Cerebellar cortex (tissue), 1 donor: ENCODE results near the gene INSR.
A peak's percentile ranks its signal among the peaks of the same experiment; 100 is the strongest.
"Not testable (repeated sequence)": the region's sequence is repeated elsewhere in the genome, so short reads cannot be mapped to it uniquely, and the experiment has no call there.

Experiments
- DNase-seq: peaks from one replicate; pipeline ENCODE4 v3.0.0-alpha.2; 2015; ENCODE audit warnings: low spot score

INSR gene

DNA sequence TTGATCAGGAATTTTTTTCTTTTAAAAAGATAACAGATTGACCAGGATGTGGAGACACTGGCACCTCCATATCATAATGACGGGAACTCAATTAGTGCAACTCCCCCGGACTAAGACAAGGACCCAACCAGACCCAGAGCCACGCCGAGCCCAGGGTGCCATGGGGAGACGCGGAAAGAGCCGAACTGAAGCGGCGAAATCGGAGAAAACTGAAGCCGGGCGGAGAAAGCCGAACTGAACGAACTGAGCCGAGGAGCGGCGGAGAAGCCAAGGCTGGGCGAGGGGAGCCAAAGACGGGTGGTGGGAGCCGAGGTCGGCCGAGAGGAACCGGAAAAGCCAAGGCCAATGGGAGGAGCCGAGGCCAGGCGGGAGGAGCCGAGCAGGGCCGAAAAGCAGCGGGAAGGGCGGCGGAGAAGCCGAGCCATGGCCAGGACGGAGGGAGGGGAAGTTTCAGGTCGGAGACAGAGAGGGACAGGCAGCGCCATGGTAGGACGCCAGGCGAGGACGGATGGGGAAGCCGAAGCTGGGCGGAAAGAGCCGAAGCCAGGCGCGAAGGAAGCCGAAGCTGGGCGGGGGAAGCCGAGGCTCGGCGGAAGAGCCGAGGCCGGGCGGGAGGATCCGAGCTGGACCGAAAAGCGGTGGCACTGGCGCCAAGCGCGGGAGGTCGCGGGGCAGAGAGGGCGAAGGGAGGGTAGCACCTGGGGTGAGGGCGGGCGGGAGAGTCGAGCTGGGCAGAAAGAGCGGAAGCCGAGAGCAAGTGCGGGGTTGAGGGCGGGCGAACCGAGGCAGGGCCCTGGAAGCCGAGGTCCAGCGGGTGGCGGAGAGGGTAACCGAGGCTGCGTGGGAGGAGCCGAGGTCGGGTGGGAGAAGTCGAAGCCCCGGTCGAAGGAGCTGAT is 195.3 kb downstream of the INSR start:
- DNase-seq: peak; percentile 92

DNA sequence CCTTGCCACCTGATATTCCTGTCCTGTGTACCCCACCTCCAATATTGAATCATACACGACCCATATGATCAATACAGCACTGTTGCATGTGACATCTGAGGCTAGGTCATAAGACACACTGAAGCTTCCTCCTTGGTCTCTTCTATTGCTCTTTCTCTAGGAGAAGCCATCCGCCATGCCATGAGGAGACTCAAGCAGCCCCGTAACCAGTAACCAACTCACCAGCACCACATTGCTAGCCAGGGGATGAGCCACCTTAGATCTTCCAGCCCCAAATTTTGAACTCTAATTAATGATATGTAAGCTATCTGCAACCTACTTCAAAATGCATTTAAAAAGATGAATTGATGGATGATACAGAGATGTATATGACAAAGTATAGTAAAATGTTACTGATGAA is 196.1 kb downstream of the INSR start:
- DNase-seq: no peak

- DNase-seq: no peak
Measured at GRCh38 chr19:7088999-7089398, 205.2 kb downstream of the INSR start.

- no peak for DNase-seq
Measured at GRCh38 chr19:7083076-7083956, 210.9 kb downstream of the INSR start.

DNA sequence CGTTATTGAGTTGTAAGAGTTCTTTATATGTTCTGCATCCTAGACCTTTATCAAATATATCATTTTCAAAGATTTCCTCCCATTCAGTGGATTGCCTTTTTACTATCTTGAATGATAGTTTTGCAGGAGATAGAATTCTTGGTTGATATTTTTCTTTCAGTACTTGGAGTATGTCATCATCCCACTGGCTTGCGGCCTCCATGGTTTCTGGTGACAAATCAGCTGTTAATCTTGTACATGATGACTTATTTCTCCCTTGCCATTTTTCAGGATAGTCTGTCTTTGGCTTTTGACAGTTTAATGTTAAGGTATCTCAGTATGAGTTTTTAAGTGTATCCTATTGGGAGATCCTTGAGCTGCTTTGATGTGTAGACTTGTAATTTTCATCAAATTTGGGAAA is 216.2 kb downstream of the INSR start:
- no peak for DNase-seq

GRCh38 chr19:7076151-7076550 is 218.1 kb downstream of the INSR start:
- DNase-seq: no peak

DNA sequence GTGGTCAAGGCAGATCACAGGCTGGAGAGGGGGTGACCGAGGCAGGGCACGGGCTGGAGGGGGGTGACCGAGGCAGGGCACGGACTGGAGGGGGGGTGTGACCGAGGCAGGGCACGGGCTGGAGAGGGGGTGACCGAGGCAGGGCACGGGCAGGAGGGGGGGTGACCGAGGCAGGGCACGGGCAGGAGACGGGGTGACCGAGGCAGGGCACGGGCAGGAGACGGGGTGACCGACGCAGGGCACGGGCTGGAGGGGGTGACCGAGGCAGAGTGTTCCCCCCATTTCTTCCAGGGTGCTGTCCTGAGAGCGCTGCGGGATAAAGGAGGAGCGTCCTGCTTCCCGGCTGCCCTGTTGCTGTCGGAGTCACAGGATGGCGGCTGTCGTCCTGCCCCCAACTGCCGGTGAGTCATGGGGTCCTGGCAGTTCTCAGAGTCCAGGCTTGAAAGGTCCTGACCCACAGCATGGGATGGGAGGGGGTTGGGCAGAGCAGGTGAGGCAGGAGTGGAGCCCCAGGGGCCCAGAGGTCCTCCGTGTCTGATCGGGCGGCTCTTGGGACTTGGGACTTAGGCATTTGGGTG is 219.4 kb downstream of the INSR start:
- no peak for DNase-seq

DNA sequence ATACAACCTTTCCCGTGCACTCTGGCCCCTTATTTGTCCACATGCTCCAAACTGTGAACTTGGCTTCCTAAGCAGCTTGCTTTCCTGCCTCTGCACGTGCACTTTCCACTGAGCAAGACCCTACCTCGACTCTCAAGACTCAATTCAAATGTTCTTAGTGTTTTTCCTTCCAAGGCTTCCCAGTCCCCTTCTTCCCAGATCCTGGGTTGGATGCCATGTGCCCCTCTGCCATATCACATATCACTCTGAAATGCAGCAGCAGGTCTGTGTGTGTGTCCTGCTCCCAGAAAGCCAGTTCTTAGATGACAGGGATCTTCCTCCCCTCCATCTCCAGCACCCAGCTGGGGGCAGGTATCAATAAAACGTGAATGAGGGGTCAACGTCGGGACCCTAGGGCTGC is 221.7 kb downstream of the INSR start:
- DNase-seq: no peak

DNA sequence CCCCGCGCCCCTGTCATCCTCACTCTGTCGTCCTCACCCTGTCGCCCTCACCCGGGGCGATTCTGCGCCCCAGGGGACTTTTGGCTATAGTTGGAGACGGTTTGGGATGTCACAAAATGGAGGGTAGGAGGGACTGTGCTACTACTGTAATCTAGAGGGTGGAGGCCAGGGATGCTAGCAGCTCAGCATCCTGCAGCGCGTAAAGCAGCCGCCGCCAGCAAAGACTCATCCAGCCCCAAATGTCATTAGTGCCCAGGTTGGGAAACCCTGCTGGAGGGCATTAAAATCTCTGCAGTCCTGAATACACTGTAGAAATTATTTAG is 224.3 kb downstream of the INSR start:
- DNase-seq: no peak

GRCh38 chr19:7069042-7069903 is 224.9 kb downstream of the INSR start, which contains the start of gene ZNF557:
Gene ZNF557, plus strand, starts transcription at chr19:7069703. Its CDS starts 5,372 bp downstream, at chr19:7075075.
- peak; percentile 98 for DNase-seq

- no peak for DNase-seq
Measured at GRCh38 chr19:7068599-7068998, 225.6 kb downstream of the INSR start.

GRCh38 chr19:7067716-7068115 is 226.5 kb downstream of the INSR start:
- no peak for DNase-seq

DNA sequence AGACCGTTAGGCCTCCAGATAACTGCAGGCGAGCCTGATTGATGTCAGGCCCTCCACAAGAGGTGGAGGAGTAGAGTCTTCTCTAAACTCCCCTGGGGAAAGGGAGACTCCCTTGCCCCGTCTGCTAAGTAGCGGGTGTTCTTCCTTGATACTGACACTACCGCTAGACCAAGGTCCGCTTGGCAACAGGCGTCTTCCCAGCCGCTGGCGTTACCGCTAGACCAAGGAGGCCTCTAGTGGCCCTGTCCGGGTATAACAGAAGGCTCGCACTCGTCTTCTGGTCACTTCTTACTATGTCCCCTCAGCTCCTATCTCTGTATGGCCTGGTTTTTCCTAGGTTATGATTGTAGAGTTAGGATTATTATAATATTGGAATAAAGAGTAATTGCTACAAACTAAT is 227.1 kb downstream of the INSR start:
- not testable (repeated sequence) for DNase-seq

GRCh38 chr19:7063764-7064418 is 230.3 kb downstream of the INSR start:
- no peak for DNase-seq

GRCh38 chr19:7063339-7063738 is 230.9 kb downstream of the INSR start:
- no peak for DNase-seq
